Osteoblast (primary cell): ENCODE results near the gene CELF5. TPM values are rescaled to one million over a fixed set of nuclear protein-coding genes. Genes with fewer than 3 reads are reported as not detected.

Experiments
- DNase-seq: peaks from one replicate; pipeline ENCODE4 v3.0.0; 2011; ENCODE audit warnings: low spot score, mixed read lengths; ENCODE audit not compliant: insufficient read length; ENCODE audit errors: missing footprints
- H2AFZ ChIP-seq: 2 replicates; pipeline ENCODE4 v1.6.0; 2011; ENCODE audit warnings: mild to moderate bottlenecking, low read length
- H3K27ac ChIP-seq: 2 replicates; pipeline ENCODE4 v1.5.1; 2011; ENCODE audit warnings: mild to moderate bottlenecking, low read depth, low read length, moderate library complexity
- H3K27me3 ChIP-seq: 2 replicates; pipeline ENCODE4 v1.6.0; 2012; ENCODE audit warnings: mild to moderate bottlenecking, control low read depth, inconsistent platforms, low read length, moderate library complexity; ENCODE audit not compliant: insufficient read depth
- H3K36me3 ChIP-seq: 2 replicates; pipeline ENCODE4 v1.5.1; 2011; ENCODE audit warnings: mild to moderate bottlenecking, low read length, control low read depth, moderate library complexity; ENCODE audit not compliant: insufficient read depth
- H3K4me1 ChIP-seq: 2 replicates; pipeline ENCODE4 v1.5.1; 2011; ENCODE audit warnings: mild to moderate bottlenecking, low read length, control low read depth, moderate library complexity; ENCODE audit not compliant: insufficient read depth
- H3K4me2 ChIP-seq: 2 replicates; pipeline ENCODE4 v1.6.0; 2011; ENCODE audit warnings: mild to moderate bottlenecking, low read length; ENCODE audit not compliant: insufficient read depth
- H3K4me3 ChIP-seq: fragments of 200-600 bp; sonication (generic); 3 replicates; pipeline ENCODE4 v1.5.1; 2012; ENCODE audit warnings: mild to moderate bottlenecking, low read length, inconsistent platforms; ENCODE audit not compliant: insufficient read depth
- H3K79me2 ChIP-seq: 2 replicates; pipeline ENCODE4 v1.6.0; 2012; ENCODE audit warnings: mild to moderate bottlenecking, low read length, control low read depth, inconsistent platforms; ENCODE audit not compliant: insufficient read depth
- H3K9me3 ChIP-seq: 2 replicates; pipeline ENCODE4 v1.5.1; 2011; ENCODE audit warnings: low read depth, low read length, control low read depth
- H4K20me1 ChIP-seq: 2 replicates; pipeline ENCODE4 v1.6.0; 2012; ENCODE audit warnings: mild to moderate bottlenecking, low read length, control low read depth; ENCODE audit not compliant: insufficient read depth
- CTCF ChIP-seq: IDR thresholded peaks from 2 replicates; pipeline ENCODE4 v1.5.1; 2011; ENCODE audit warnings: mild to moderate bottlenecking, low read depth, low read length, moderate library complexity; ENCODE audit errors: extremely low read depth
- total RNA-seq: library from RNA; depleted of rRNA; stranded (reverse); fragments of >200 nt; gene quantifications from 2 replicates; pipeline ENCODE4 v1.2.3, GENCODE V29; 2012

CELF5 gene
- total RNA-seq, 1 donor, result not detected

- no peak within 1 kb of the TSS for H2AFZ ChIP-seq
- H3K4me2 ChIP-seq, result no peak within 1 kb of the TSS
- H3K4me3 ChIP-seq, result no peak within 1 kb of the TSS
- peak; percentile 78 for DNase-seq
- H4K20me1 ChIP-seq, result no peaks in the 10 kb centered on the region
- no peaks in the 10 kb centered on the region for H3K79me2 ChIP-seq
- H3K36me3 ChIP-seq, result no peaks in the 10 kb centered on the region
- H3K27me3 ChIP-seq, result no peaks in the 10 kb centered on the region
- H3K4me1 ChIP-seq, result no peaks in the 10 kb centered on the region
- no peaks in the 10 kb centered on the region for H3K9me3 ChIP-seq
- no peak for TF ChIP-seq CTCF
- H3K27ac ChIP-seq, result no peak within 1 kb of the TSS
These were observed 46.0 kb upstream of the CELF5 start, which contains the start of gene S1PR4 for GRCh38 chr19:3178377-3178972. Gene S1PR4 (plus strand): TSS chr19:3178769. CDS start chr19:3178793, 24 bp downstream.

GRCh38 chr19:3178973-3179738 is 45.3 kb upstream of the CELF5 start:
- Histone ChIP-seq H3K9me3 (no peaks in the 10 kb centered on the region), H3K79me2 (no peaks in the 10 kb centered on the region), H3K36me3 (no peaks in the 10 kb centered on the region), H3K4me2 (no peak overlapping the region), H3K27me3 (no peaks in the 10 kb centered on the region), H3K27ac (no peak overlapping the region), H3K4me3 (no peak overlapping the region), H3K4me1 (no peaks in the 10 kb centered on the region), H4K20me1 (no peaks in the 10 kb centered on the region), H2AFZ (no peak overlapping the region)
- peak; percentile 53 for DNase-seq
- no peak for TF ChIP-seq CTCF

- Histone ChIP-seq H2AFZ (no peak overlapping the region), H3K27ac (no peak overlapping the region), H3K4me2 (no peak overlapping the region), H3K36me3 (no peaks in the 10 kb centered on the region), H3K4me1 (peaks cover 2% of the 10 kb centered on the region), H4K20me1 (no peaks in the 10 kb centered on the region), H3K79me2 (no peaks in the 10 kb centered on the region), H3K9me3 (no peaks in the 10 kb centered on the region), H3K4me3 (no peak overlapping the region), H3K27me3 (no peaks in the 10 kb centered on the region)
- TF ChIP-seq CTCF, result no peak
- DNase-seq, result peak; percentile 58
These were observed 44.6 kb upstream of the CELF5 start for GRCh38 chr19:3179739-3180293.
